Fibroblast of skin of abdomen (primary cell): ENCODE measurements around the gene SYNGR4.
A peak's percentile ranks its signal among the peaks of the same experiment; 100 is the strongest.
"Not testable (repeated sequence)": the region's sequence is repeated elsewhere in the genome, so short reads cannot be mapped to it uniquely, and the experiment has no call there.

Source experiments
- DNase-seq: peaks from one replicate; pipeline ENCODE4 v3.0.0-alpha.2; 2013

Gene SYNGR4

GRCh38 chr19:48371771-48372170, 7.6 kb downstream of the SYNGR4 start:
- not testable (repeated sequence) for DNase-seq

GRCh38 chr19:48372904-48373303, 8.7 kb downstream of the SYNGR4 start:
- DNase-seq: no peak

- DNase-seq: no peak
These were observed 9.4 kb downstream of the SYNGR4 start for GRCh38 chr19:48373567-48373966.

GRCh38 chr19:48378194-48378570, 14.0 kb downstream of the SYNGR4 start:
- no peak for DNase-seq

GRCh38 chr19:48379058-48379457, 14.9 kb downstream of the SYNGR4 start:
- no peak for DNase-seq

- no peak for DNase-seq
These were observed 17.2 kb downstream of the SYNGR4 start for GRCh38 chr19:48381178-48381950.

- no peak for DNase-seq
These were observed 18.1 kb downstream of the SYNGR4 start for GRCh38 chr19:48382286-48382685.

- no peak for DNase-seq
These were observed 21.4 kb downstream of the SYNGR4 start for GRCh38 chr19:48385461-48386087.

GRCh38 chr19:48386981-48387380, 22.8 kb downstream of the SYNGR4 start:
- no peak for DNase-seq

- DNase-seq: peak; percentile 48
These were observed 26.3 kb downstream of the SYNGR4 start for GRCh38 chr19:48390188-48391099.

GRCh38 chr19:48391100-48392005, 27.2 kb downstream of the SYNGR4 start, which contains the start of gene KDELR1:
Gene KDELR1, minus strand, starts transcription at chr19:48391551. Its CDS starts 193 bp downstream, at chr19:48391358.
- peak; percentile 74 for DNase-seq

- DNase-seq: not testable (repeated sequence)
These were observed 27.8 kb downstream of the SYNGR4 start for GRCh38 chr19:48392006-48392344.

- DNase-seq: no peak
These were observed 28.8 kb downstream of the SYNGR4 start for GRCh38 chr19:48392860-48393558.

GRCh38 chr19:48393559-48394330, 29.6 kb downstream of the SYNGR4 start, which contains the start of gene GRIN2D:
Gene GRIN2D, plus strand, starts transcription at chr19:48393668. Its CDS starts 4,725 bp downstream, at chr19:48398393.
- DNase-seq: peak; percentile 49

GRCh38 chr19:48394331-48395169, 30.4 kb downstream of the SYNGR4 start:
- no peak for DNase-seq

- DNase-seq: no peak
These were observed 30.9 kb downstream of the SYNGR4 start for GRCh38 chr19:48395170-48395455.

GRCh38 chr19:48395499-48395898, 31.3 kb downstream of the SYNGR4 start:
- DNase-seq: no peak

GRCh38 chr19:48396016-48396823, 32.1 kb downstream of the SYNGR4 start:
- DNase-seq: no peak

GRCh38 chr19:48396824-48397176, 32.6 kb downstream of the SYNGR4 start:
- DNase-seq: no peak
